ENCODE measurements around the gene CELA2B. TPM values are rescaled to one million over a fixed set of nuclear protein-coding genes. Genes with fewer than 3 reads are reported as not detected.

The CELA2B gene
- total and polyA plus RNA-seq, 2 donors from 2014 or later = not detected

Other genes starting within 250 kb of the CELA2B start
- 4.2 TPM for gene FHAD1, start 228.9 kb upstream of the CELA2B start, total RNA-seq
- 0.84 TPM for gene FHAD1, start 228.9 kb upstream of the CELA2B start, polyA plus RNA-seq (ENCODE audit: insufficient read depth, low read depth, low replicate concordance)
- 37.5 TPM for gene EFHD2, start 66.2 kb upstream of the CELA2B start, total RNA-seq
- gene EFHD2, start 66.2 kb upstream of the CELA2B start, polyA plus RNA-seq (ENCODE audit: insufficient read depth, low read depth, low replicate concordance) = 20.2 TPM
- gene CTRC, start 37.7 kb upstream of the CELA2B start, total RNA-seq = 0.44 TPM
- gene CTRC, start 37.7 kb upstream of the CELA2B start, polyA plus RNA-seq (ENCODE audit: insufficient read depth, low read depth, low replicate concordance) = not detected
- gene CELA2A, start 19.4 kb upstream of the CELA2B start, total RNA-seq = not detected
- gene CELA2A, start 19.4 kb upstream of the CELA2B start, polyA plus RNA-seq (ENCODE audit: insufficient read depth, low read depth, low replicate concordance) = not detected
- 20.1 TPM for gene CASP9, start 48.1 kb downstream of the CELA2B start, total RNA-seq
- gene CASP9, start 48.1 kb downstream of the CELA2B start, polyA plus RNA-seq (ENCODE audit: insufficient read depth, low read depth, low replicate concordance) = 18.2 TPM
- gene DNAJC16, start 50.7 kb downstream of the CELA2B start, total RNA-seq = 30.1 TPM
- 7.6 TPM for gene DNAJC16, start 50.7 kb downstream of the CELA2B start, polyA plus RNA-seq (ENCODE audit: insufficient read depth, low read depth, low replicate concordance)
- gene AGMAT, start 108.9 kb downstream of the CELA2B start, total RNA-seq = 6.2 TPM
- gene AGMAT, start 108.9 kb downstream of the CELA2B start, polyA plus RNA-seq (ENCODE audit: insufficient read depth, low read depth, low replicate concordance) = 119 TPM
- 28.3 TPM for gene DDI2, start 141.4 kb downstream of the CELA2B start, total RNA-seq
- gene DDI2, start 141.4 kb downstream of the CELA2B start, polyA plus RNA-seq (ENCODE audit: insufficient read depth, low read depth, low replicate concordance) = 4.0 TPM
- gene PLEKHM2, start 208.2 kb downstream of the CELA2B start, total RNA-seq = 65.7 TPM
- gene PLEKHM2, start 208.2 kb downstream of the CELA2B start, polyA plus RNA-seq (ENCODE audit: insufficient read depth, low read depth, low replicate concordance) = 21.7 TPM